GM21529 (cell line): ENCODE data around the gene ATG5.

Source experiments
- ATAC-seq: cut with Tn5 transposase; IDR thresholded peaks from one replicate; pipeline ENCODE4 v1.9.1; 2021; ENCODE audit not compliant: unreplicated experiment

Gene ATG5

GRCh38 chr6:106184629-106185028 is 140.9 kb downstream of the ATG5 start:
- no peak for ATAC-seq

GRCh38 chr6:106183430-106183829 is 142.1 kb downstream of the ATG5 start:
- no peak for ATAC-seq

- ATAC-seq: peak; percentile 88
These were observed 143.1 kb downstream of the ATG5 start for GRCh38 chr6:106182455-106182854.

- ATAC-seq: peak; percentile 45
These were observed 143.7 kb downstream of the ATG5 start for GRCh38 chr6:106181664-106182418.

- ATAC-seq: no peak
These were observed 145.4 kb downstream of the ATG5 start for GRCh38 chr6:106180208-106180607.

- ATAC-seq: no peak
These were observed 146.7 kb downstream of the ATG5 start for GRCh38 chr6:106178900-106179299.

- no peak for ATAC-seq
These were observed 147.8 kb downstream of the ATG5 start for GRCh38 chr6:106177786-106178185.

- ATAC-seq: no peak
These were observed 152.3 kb downstream of the ATG5 start for GRCh38 chr6:106173124-106173879.

GRCh38 chr6:106170030-106170791 is 155.3 kb downstream of the ATG5 start:
- no peak for ATAC-seq

GRCh38 chr6:106169517-106169916 is 156.0 kb downstream of the ATG5 start:
- ATAC-seq: no peak

- ATAC-seq: no peak
These were observed 157.3 kb downstream of the ATG5 start for GRCh38 chr6:106168097-106168888.

GRCh38 chr6:106167096-106167814 is 158.3 kb downstream of the ATG5 start:
- peak; percentile 51 for ATAC-seq

- ATAC-seq: no peak
These were observed 159.6 kb downstream of the ATG5 start for GRCh38 chr6:106165885-106166485.

GRCh38 chr6:106163966-106164877 is 161.3 kb downstream of the ATG5 start:
- peak; percentile 46 for ATAC-seq

- ATAC-seq: peak; percentile 28
These were observed 162.1 kb downstream of the ATG5 start for GRCh38 chr6:106163446-106163965.

- no peak for ATAC-seq
These were observed 162.6 kb downstream of the ATG5 start for GRCh38 chr6:106162921-106163320.

- ATAC-seq: no peak
These were observed 163.7 kb downstream of the ATG5 start for GRCh38 chr6:106161893-106162292.

- ATAC-seq: no peak
These were observed 164.2 kb downstream of the ATG5 start for GRCh38 chr6:106161311-106161874.
